Stimulated activated naive CD8-positive, alpha-beta T cell treated with anti-CD3 and anti-CD28 coated beads, Interleukin-15, Interleukin-2, amounts not matched to agents 100 U/mL and 50 U/mL, for 24 hours (primary cell): ENCODE measurements around the gene GALM.
"Not testable (repeated sequence)": the region's sequence is repeated elsewhere in the genome, so short reads cannot be mapped to it uniquely, and the experiment has no call there.

Experiments
- ATAC-seq: fragments of 150-1000 bp; cut with Tn5 transposase; one replicate; pipeline ENCODE4 v1.10.0; 2021
- DNase-seq: peaks from one replicate; pipeline ENCODE4 v3.0.0; 2021

The GALM gene

DNA sequence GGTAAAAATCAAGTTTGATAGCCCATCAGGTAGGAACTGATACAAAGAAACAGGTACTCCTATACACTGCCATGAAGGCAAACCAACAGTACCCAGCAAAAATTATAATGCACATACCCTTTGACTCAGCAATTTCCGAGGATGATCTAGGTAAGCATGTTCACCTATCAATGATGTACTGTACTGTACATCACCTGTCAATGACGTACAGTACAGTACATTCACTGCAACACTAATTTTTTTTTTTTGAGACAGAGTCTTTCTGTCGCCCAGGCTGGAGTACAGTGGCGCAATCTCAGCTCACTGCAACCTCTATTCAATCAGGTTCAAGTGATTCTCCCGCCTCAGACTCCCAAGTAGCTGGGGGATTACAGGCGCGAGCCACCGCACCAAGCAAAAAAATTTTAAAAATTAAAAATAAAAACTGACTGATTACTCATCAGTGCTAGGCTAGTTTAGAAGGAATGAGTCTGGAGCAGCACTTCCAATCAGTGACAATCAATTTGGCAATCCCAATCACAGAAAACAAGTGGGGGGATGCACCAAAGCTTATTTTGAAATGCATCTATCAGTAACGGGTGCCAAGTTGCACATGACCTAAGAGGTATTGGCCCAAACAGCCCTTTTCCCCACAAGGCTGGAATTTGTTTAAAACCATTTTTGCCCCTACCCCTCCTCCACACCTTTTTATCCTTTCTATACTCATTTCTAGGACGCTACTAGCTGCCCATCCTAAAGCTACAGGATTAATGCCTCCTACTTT lies 77.1 kb downstream of the GALM start:
- ATAC-seq (no peak), DNase-seq (no peak)

DNA sequence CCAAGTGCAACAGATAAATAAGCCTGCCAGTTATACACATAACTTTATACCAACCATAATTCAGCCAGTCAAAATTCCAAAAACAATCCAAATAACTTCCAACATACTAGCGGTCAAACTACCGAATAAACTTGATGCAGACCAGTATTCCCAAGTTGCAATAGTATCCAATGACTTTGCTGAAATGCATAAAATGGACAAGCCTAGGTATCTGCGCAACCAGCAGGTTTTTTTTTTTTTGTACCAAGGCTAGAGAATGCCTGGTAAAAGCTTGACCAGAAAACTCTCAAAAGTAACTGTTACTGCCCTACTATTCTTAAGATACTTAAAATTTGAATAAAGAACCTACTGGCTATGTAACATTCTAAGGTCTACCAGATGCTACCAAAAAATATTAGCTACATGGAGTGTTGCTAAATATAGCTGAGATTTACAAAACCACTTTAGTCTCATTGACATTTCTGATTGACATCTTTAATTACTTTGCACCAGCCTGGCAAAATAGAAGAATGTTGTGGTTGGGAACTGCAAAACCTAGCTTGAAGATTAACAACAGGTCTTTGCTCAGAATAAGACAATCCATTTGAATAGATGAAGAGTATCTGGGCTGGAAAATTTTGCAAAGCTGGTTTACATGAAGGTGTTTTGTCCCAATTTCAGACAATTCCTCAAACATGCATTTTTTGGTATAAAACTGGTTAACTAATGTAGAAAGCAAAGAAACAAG lies 77.9 kb downstream of the GALM start:
- DNase-seq (no peak), ATAC-seq (no peak)

DNA sequence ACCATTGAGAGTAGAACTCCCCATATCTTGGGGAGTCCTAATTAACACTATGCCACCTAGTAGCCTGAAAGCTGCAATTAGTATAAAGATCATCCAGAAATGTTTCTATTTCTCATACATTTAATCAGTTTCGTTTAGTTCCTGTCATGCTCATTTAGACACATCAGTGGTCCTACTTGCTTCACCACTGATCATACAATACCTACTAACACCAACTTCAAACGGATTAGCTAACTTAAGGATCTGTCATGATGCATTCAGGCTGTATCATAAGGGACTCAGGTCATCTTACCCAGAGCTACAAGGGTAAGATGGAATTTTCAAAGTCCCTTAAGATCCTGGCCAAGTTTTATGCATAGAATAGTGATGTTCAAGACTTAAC lies 78.5 kb downstream of the GALM start:
- DNase-seq (no peak), ATAC-seq (no peak)

DNA sequence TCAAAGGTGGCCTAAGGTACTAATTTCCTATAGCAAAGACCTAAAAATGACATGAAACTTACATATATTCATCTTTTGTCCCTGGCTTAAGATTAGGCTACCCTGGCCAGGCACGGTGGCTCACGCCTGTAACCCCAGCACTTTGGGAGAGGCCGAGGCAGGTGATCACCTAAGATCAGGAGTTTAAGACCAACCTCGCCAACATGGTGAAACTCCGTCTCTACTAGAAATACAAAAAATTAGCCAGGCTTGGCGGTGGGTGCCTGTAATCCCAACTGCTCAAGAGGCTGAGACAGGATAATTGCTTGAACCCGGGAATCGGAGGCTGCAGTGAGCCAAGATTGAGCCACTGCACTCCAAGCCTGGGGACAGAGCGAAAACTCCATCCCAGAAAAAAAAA lies 79.4 kb downstream of the GALM start:
- ATAC-seq, result no peak

DNA sequence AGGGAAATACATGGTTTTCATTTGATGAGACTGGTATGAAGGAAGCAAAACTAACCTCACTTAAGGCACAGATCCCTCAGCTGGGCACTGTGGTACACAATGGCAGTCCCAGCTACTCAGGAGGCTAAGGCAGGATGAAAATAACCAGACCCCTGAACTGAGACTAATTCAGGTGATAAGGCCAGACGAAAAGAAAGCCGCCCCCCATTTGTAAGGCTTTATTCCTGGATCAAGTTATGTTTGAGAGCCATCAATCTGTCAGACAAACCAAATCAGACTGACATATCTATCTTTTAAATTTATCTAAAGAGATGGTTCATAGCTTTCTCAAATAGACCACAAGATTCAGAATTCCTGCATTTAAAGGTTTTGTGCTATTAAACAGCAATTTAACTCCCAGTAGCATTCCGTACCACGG lies 81.1 kb downstream of the GALM start:
- ATAC-seq (no peak), DNase-seq (no peak)

More for the DNA sequence above, 79.4 kb downstream of the GALM start:
- DNase-seq, result no peak

DNA sequence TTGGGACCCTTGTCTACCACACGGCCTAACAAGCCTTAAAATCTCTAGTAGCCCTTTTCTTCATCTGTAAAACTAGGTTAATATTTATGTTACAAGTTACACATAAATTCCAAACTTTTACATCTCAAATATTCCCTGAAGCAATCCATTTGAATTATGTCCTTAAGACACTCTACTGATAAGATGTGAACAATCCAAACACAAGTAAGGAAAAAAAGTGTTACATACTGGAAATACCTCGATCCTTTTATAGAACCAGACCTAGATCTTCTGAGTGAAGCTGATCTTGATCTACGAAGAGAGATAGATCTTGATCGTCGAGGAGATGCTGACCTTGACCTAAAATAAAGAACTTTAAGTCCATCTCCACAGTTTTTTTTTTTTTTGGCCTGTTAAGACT lies 81.9 kb downstream of the GALM start:
- no peak for DNase-seq
- ATAC-seq, result no peak

DNA sequence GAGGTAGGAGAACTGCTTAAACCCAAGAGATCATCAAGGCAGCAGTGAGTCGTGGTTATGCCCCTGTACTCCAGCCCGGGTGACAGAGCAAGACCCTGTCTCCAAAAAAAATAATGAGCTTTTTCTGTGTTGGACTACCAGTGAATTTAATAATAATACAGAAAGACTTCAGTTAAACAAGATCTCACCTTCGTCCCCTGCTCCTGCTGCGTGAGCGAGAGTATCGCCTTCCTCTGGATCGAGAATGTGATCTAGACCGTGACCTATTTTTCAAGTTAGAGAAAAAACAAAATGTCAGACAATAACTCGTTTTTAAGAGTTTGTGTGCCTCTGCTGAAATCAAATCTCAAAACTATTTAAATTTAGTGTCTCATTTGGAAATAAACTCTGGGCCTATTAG lies 82.5 kb downstream of the GALM start:
- DNase-seq, result no peak
- ATAC-seq, result no peak

DNA sequence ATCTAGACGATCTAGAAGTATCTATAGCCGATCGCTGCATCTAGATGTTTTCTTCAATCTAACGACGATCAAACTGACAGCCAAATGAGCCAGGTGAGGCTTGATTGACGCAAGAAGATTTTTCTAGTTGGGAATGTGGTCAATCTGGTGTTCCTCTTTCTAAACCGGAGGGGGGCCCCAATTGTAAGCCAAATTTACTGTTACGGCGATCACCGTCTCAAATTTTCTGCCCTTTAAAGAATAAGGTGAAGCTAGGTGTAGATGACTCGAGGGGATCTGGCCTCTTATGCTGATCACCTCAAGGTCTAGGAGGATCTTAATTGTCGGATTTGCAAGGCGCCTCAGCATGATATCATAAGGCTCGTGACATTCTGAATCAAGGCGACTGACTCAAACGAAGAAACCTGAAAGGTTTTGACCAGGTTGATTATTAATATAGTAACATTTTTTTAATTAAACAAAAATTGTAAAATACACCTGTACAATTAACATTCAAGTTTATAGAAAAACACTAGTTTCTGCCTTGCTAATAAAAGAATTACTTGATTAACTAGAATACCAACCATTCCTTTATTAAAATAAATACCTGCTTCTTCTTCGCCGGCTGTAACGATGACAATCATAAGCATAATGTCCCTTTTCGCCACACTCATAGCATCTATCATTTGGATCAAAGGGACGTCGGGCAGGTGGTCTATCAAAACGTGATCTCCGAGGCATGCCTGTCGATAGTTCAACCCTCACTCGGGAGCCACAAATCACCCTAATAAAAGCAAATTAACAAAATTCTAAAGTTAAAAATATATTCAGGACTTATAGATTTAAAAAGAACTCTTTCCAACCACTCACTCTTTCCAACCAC lies 83.3 kb downstream of the GALM start:
- no peak for ATAC-seq
- no peak for DNase-seq

DNA sequence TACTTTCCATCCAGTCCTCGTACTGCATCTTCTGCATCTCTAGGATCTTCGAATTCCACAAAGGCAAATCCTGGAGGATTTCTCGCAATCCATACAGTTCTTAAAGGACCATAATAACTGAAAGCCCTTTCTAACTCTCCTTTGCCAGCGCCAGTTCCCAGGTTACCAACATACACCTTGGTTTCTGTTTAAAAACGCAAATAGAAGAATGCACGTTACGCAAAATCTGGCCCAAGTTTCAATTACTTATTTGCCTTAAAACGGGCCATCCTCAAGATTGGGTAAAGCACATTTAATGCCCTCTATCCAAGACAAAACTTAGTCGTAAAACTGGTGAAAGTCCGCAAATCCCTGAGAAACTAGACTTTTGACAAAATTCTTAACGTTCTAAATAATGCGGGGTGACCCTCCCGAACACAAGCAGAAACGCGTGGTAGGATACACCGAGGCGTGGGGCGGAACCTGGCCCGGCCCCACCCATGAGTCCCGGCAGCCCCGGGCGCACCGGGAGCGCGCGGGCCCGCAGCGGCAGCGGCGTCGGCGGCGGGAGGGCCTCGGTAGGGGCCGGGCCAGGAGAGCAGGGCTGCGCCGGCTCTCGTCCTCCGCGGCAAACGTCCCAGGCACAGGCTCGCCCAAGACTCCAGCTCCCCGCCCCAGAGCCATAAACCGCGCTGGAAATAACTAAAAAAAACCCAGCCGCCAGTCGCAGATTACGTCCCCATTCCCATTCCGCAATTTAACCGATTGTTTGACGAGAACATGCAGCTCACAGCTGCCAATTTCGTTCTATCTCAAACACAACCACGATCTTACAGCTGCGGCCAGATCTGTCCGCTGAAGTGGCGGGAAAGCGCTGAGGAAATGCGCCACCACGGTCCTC lies 84.3 kb downstream of the GALM start:
- ATAC-seq, result peak; percentile 34
- DNase-seq, result peak; percentile 62

DNA sequence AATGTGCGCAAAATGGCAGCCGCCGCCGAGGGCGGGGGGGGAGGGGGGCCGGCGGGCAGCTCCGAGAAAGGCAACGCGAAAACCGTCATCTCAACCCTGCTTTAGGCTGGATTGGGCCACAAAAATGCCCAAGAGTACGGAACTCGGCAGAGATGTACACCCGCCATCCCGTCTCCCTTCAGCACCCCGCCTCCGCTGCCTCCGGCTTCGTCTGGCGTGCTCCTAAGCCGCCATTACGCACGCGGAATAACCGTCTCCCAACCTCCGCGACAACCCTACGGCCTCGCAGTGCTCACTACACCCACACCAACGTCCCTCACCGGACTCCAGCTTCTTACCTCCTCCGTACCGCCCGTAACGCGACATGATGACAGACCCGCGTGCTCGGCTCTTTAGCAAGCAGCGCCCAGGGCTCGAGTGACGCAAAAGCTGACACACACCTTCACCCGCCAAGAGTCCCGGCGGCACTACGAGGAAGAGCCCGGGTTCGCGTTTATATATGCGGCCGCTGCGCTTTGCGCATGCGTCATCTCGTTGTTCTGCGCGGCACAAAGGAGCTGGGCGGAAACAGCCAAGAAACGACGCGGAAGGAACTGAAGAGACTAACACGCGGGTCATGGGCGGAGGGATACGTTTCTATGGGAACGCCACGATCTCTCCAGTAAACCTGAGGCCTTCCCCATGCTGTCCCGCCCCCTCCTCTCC lies 85.1 kb downstream of the GALM start, which contains the start of gene SRSF7:
Gene SRSF7 (minus strand): TSS at position 471 of the 705 bp plus-strand sequence. CDS start 105 bp downstream, at position 366.
- peak; percentile 97 for DNase-seq
- peak; percentile 86 for ATAC-seq

DNA sequence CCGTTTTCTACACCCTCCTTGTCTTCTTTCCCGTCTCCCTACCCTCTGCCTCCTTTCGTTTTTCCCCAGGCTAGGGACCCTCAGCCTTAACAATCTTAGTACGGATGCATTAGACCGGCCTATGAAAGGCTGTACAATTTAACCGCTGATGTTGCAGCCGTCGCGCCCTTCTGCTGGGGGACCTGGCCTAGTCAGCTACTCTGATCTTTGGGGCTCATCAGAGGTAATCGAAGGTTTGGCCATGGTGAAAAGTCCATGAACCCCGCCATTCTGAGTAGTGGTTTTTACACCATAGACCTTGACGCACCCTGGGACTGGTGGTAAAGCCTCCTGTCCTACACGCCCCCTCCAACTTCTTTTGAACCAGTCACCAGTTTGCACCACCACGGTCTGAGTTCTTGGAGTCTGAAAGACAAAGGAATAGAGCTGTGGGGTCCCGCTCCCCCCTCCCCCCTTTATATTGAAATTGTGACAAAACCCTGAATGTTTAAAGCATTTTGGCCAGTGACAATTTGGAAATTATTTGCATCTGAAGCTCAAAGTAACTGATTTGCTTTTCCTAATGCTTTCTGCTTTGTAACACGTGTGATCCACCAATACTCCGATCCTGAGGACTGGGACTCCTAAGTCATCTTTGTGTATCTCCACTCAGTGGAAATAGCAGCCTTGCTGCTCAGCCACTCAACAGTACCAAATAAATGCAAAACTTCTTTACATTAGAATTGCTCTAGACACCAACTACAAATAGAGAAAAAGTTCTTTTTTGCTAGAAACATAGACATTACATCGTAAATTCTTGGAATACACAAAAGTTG lies 85.9 kb downstream of the GALM start:
- peak; percentile 21 for ATAC-seq
- DNase-seq, result peak; percentile 47

DNA sequence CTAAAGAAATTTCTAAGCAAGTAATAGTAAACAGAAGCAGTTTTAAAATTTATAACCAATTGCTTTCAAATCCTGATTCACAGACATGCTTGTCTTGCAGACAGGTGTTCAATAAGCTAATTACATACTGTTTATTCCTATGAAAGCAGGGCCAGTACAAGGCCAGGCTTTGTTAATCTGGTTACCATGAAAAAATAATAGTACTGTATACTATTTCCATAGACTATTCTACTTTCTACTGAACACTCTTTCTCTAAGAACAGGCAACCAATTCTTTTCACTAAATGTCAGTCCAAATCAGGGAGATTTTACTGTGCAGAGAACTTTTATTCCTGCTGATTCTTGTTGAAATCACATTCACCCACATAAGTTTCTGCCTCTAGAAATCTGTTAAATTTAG lies 88.1 kb downstream of the GALM start:
- no peak for DNase-seq
- ATAC-seq, result no peak

DNA sequence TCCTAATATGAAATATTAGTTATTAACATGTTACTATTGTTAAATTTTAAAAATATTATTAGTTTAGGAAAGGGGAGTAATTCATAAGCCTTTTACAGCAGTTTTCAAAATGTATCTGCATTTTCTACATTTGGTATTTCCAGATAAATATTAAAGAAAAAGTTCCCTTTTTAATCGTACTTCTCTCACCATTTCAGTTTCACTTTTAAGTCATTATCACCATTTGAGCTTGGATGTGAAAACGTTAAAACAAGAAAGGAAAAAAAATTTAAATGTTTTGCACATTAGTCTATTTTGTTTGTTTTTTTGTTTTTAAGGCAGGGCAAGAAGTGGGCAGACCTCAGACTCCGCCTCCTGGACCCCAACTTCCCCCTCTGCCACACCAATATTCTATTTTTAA lies 88.6 kb downstream of the GALM start:
- no peak for DNase-seq
- no peak for ATAC-seq

DNA sequence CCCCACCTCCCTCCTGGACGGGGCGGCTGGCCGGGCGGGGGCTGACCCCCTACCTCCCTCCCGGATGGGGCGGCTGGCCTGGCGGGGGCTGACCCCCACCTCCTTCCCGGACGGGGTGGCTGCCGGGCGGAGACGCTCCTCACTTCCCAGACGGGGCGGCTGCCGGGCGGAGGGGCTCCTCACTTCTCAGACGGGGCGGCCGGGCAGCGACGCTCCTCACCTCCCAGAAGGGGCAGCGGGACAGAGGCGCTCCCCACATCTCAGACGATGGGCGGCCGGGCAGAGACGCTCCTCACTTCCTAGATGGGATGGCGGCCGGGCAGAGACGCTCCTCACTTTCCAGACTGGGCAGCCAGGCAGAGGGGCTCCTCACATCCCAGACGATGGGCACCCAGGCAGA lies 90.0 kb downstream of the GALM start:
- not testable (repeated sequence) for ATAC-seq, DNase-seq

DNA sequence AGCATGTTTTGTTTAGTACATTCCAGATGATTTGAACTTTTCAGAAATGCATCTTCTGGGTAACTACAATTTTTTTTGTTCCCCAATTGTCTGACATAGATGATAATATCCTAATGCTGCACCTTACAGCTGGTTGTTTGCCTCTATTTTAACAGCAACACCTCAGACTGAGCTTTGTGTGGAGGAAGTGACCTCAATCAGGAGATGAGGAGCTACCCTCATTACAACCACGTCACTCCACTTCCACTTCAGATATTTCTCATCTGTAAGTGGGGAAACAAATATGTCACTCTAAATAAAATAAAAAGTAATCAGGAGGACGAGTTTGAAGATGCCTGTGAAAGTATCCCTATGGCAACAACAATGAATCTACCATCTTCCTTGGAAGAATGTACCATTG lies 97.3 kb downstream of the GALM start:
- ATAC-seq, result no peak
- no peak for DNase-seq

DNA sequence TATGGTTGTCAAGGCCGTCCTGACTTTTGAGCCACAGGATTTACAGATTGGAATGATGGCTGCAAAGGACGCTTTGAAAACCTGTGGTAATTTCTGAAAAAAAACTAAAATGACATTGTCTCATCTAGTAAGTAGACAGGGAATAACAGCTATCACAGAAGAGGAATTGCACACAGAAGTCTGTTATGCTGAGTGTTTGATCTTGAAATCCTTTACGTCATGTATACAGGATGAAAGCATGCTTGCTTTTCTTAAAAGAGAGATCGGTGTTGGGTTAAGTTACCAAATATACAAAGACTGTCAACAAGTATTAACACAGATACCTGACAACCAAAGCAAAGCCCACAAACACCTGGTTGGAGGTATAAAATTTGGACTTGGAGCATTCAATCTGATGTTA lies 97.8 kb downstream of the GALM start:
- ATAC-seq (no peak), DNase-seq (no peak)

DNA sequence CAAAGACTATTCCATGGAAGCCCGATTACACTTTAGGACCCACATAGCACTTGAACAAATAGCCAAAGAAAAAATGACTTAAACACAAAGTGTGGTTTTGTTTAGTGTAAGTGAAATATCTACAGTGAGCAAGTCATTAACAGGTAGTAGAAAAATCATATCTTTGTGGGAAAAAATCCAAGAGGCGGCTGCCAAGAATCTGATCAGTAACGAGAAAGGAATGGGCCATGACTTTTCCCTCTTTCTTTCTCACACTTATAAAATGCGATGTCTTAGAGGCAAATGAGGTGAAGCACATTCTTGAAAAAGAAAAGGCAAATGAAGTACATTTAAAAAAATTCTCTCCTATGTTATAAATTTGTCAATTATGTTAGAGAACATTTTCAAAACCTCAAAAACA lies 99.2 kb downstream of the GALM start:
- ATAC-seq, result no peak
- no peak for DNase-seq

DNA sequence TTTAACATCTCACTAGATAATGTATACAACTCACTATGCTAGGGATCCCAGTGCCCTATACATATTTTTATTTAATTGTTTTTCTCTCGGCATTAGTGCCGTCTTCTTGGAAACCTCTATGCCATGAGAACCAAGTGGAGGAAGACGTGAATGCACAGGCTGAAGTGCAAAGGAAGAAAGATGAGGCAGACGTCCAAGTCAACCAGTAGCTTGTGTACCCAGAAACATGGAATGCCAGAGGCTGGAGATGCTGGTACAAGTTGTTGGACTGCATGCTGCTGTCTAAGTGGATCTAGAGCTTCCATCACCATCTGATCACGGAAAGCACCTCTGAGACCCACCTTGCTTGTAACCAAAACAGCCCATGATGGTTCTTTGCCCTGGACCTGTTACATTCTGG lies 99.6 kb downstream of the GALM start:
- ATAC-seq (no peak), DNase-seq (no peak)

DNA sequence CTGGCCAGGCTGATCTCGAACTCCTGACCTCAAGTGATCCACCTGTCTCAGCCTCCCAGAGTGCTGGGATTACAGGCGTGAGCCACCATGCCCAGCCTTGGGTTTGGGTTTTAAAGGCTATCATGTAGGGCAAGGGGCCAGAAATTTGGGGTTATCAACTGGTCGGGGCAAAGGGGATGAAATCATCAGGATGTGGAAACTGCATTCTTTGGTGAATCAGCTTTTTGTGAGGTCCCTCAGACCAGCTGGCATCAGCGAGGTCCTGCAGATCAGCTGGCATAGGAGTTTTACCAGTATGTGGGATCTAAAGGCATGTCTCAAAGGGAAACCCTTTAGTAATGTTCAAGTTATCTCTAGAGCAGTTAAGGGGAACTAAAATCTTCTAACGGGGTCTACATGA lies 105.7 kb downstream of the GALM start:
- ATAC-seq, result no peak
- no peak for DNase-seq
